Measurements from ENCODE around the gene IQSEC1. TPM values are rescaled to one million over a fixed set of nuclear protein-coding genes. Genes with fewer than 3 reads are reported as not detected.

Gene IQSEC1
- total and polyA plus RNA-seq, 8 donors = 24.9 to 57.0 (median 34.2) TPM

- DNase-seq = no peak
- no peaks in the 10 kb centered on the region for H3K36me3 ChIP-seq
- no peaks in the 10 kb centered on the region for H3K4me1 ChIP-seq
- intact Hi-C loops (cut with DNase I) = no loop called here
- H3K4me3 ChIP-seq = no peak overlapping the region
- TF ChIP-seq CTCF (IDR thresholded peaks at IDR 0.05) = no peak
- H3K27me3 ChIP-seq = peaks cover 0 to 8% of the 10 kb centered on the region in 2 donors
- H3K27ac ChIP-seq = no peak overlapping the region
- H3K9me3 ChIP-seq = no peaks in the 10 kb centered on the region
- ATAC-seq = no peak
Observed at GRCh38 chr3:13039213-13039896, 33.9 kb downstream of the IQSEC1 start.

- ATAC-seq (no peak), DNase-seq (no peak)
- Histone ChIP-seq H3K4me3 (no peak overlapping the region), H3K27ac (no peak overlapping the region), H3K27me3 (peaks cover 0 to 8% of the 10 kb centered on the region in 2 donors), H3K9me3 (no peaks in the 10 kb centered on the region), H3K4me1 (no peaks in the 10 kb centered on the region), H3K36me3 (no peaks in the 10 kb centered on the region)
- no peak for TF ChIP-seq CTCF (IDR thresholded peaks at IDR 0.05)
- intact Hi-C loops (cut with DNase I) = no loop called here
Observed at GRCh38 chr3:13037458-13038117, 35.6 kb downstream of the IQSEC1 start.

DNA sequence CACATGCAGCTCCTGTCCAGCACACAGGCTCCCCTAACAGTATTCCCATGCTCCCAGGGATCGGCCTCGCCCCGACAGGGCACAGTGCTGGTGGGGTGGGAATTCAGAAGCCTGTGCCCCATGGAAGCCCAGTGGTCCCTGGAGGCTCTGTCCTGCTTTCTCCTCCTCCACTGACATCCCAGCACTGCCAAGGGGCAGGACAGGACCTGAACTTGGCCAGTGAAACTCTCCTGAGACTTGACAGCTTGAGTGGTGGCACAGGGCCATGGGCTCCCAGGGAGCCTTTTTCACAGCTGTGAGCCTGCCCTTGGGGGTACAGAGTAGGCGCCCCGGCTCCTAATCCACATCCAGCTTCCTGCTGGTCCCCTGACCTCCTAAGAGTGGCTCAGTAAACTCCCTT is 38.4 kb downstream of the IQSEC1 start:
- no peak for DNase-seq
- no peak overlapping the region for H3K4me3 ChIP-seq
- no peak for ATAC-seq
- intact Hi-C loops (cut with DNase I) = no loop called here
- no peak for TF ChIP-seq CTCF (IDR thresholded peaks at IDR 0.05)
- no peaks in the 10 kb centered on the region for H3K36me3 ChIP-seq
- H3K27me3 ChIP-seq = peaks cover 0 to 8% of the 10 kb centered on the region in 2 donors
- H3K4me1 ChIP-seq = no peaks in the 10 kb centered on the region
- no peaks in the 10 kb centered on the region for H3K9me3 ChIP-seq
- H3K27ac ChIP-seq = no peak overlapping the region

DNA sequence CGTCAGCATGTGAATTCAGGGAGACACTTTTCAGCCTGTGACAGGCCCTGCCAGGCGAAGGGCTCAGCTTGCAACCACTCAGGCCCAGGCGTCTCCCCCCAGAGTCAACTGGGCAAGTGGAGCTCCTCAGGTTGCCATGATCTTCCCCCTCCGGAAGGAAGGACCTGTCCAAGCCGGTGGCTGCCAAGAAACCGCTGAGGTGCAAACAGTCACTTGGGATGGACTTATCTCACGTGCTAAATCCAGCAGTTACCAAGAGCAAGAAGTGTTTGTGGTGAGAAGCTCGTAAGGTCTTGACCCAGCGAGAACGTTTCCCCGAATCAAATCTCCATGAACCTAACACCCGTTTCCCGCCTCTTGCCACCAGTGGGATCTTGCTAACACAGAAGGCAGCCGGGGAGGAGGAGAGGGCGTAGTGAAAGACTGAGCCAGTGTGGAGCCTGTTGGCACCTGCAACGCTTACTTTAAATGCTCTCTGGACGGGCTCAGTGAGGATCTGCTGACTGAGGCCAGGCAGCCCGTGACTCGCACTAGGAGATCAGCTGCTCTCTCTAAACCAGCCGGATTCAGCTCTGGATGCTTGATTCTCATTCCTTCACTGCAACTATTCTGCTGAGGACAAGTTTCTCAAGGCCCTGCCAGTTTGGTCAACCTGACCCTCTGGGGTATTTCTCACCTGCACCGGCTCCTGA is 39.0 kb downstream of the IQSEC1 start:
- Histone ChIP-seq H3K27ac (no peak overlapping the region), H3K4me1 (no peaks in the 10 kb centered on the region), H3K27me3 (peaks cover 0 to 7% of the 10 kb centered on the region in 2 donors), H3K4me3 (no peak overlapping the region), H3K9me3 (no peaks in the 10 kb centered on the region), H3K36me3 (no peaks in the 10 kb centered on the region)
- intact Hi-C loops (cut with DNase I) = no loop called here
- TF ChIP-seq CTCF (IDR thresholded peaks at IDR 0.05) = no peak
- DNase-seq (no peak), ATAC-seq (no peak)

DNA sequence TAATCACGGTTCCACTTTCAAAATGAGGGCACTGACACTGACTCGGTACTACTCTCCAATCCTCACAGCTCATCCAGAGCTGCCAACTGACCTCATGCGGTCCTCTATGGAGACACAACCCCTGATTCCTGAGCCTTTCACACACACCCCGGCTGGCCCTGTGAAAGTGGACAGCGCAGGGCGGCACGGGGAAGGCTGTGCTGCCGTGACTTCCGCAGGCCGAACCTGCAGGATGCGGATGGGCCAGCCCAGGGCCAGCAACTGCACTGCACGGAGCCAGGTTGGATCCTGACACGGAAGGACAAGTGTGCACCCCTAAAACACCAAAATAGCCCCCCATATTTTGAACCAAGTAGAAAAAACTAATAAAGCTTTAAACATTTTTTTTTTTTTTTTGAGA is 41.0 kb downstream of the IQSEC1 start:
- DNase-seq = no peak
- no peak for TF ChIP-seq CTCF (IDR thresholded peaks at IDR 0.05)
- no peak overlapping the region for H3K4me3 ChIP-seq
- no peaks in the 10 kb centered on the region for H3K4me1 ChIP-seq
- ATAC-seq = no peak
- intact Hi-C loops (cut with DNase I) = no loop called here
- no peaks in the 10 kb centered on the region for H3K9me3 ChIP-seq
- H3K36me3 ChIP-seq = no peaks in the 10 kb centered on the region
- no peaks in the 10 kb centered on the region for H3K27me3 ChIP-seq
- H3K27ac ChIP-seq = no peak overlapping the region
